GM19372 (cell line): Measurements from ENCODE around the gene SPARC.
"Not testable (repeated sequence)": the region's sequence is repeated elsewhere in the genome, so short reads cannot be mapped to it uniquely, and the experiment has no call there.

Experiments used
- ATAC-seq: cut with Tn5 transposase; IDR thresholded peaks from one replicate; pipeline ENCODE4 v1.9.1; 2021; ENCODE audit warnings: mild to moderate bottlenecking, low read depth, moderate library complexity; ENCODE audit not compliant: unreplicated experiment

The SPARC gene

GRCh38 chr5:151703227-151703626 is 16.5 kb upstream of the SPARC start:
- ATAC-seq = peak; percentile 88

- no peak for ATAC-seq
Observed at GRCh38 chr5:151700820-151701219, 14.1 kb upstream of the SPARC start.

GRCh38 chr5:151700296-151700695 is 13.6 kb upstream of the SPARC start:
- ATAC-seq = no peak

GRCh38 chr5:151699071-151699901 is 12.6 kb upstream of the SPARC start:
- ATAC-seq = no peak

- ATAC-seq = not testable (repeated sequence)
Observed at GRCh38 chr5:151698081-151698480, 11.4 kb upstream of the SPARC start.

- ATAC-seq = no peak
Observed at GRCh38 chr5:151697452-151697851, 10.7 kb upstream of the SPARC start.

- ATAC-seq = no peak
Observed at GRCh38 chr5:151696470-151697061, 9.9 kb upstream of the SPARC start.

- ATAC-seq = no peak
Observed at GRCh38 chr5:151695464-151695863, 8.7 kb upstream of the SPARC start.

- ATAC-seq = no peak
Observed at GRCh38 chr5:151694035-151694485, 7.3 kb upstream of the SPARC start.

- ATAC-seq = no peak
Observed at GRCh38 chr5:151692312-151692711, 5.6 kb upstream of the SPARC start.

GRCh38 chr5:151691706-151692105 is 5.0 kb upstream of the SPARC start:
- ATAC-seq = no peak

GRCh38 chr5:151689591-151689990 is 2.9 kb upstream of the SPARC start:
- not testable (repeated sequence) for ATAC-seq

GRCh38 chr5:151688436-151688835 is 1.7 kb upstream of the SPARC start:
- no peak for ATAC-seq

GRCh38 chr5:151685749-151686673 is 704 bp downstream of the SPARC start:
- ATAC-seq = no peak

GRCh38 chr5:151684690-151685361 is 1.9 kb downstream of the SPARC start:
- no peak for ATAC-seq

- no peak for ATAC-seq
Observed at GRCh38 chr5:151683986-151684588, 2.6 kb downstream of the SPARC start.

- ATAC-seq = no peak
Observed at GRCh38 chr5:151683444-151683843, 3.3 kb downstream of the SPARC start.

- ATAC-seq = no peak
Observed at GRCh38 chr5:151682751-151683331, 3.9 kb downstream of the SPARC start.

GRCh38 chr5:151682240-151682639 is 4.5 kb downstream of the SPARC start:
- no peak for ATAC-seq
